H9 (cell line): ENCODE data around the gene ATP6AP1. TPM values are rescaled to one million over a fixed set of nuclear protein-coding genes. Genes with fewer than 3 reads are reported as not detected.

Experiments used
- DNase-seq: peaks from one replicate; pipeline ENCODE4 v3.0.0-alpha.2; 2017
- H2AFZ ChIP-seq: one replicate; pipeline ENCODE4 v1.6.1; 2013; ENCODE audit warnings: mild to moderate bottlenecking, low read length, control low read depth, moderate library complexity
- H2AK5ac ChIP-seq: 2 replicates; pipeline ENCODE4 v1.6.1; 2013; ENCODE audit warnings: low read length, control low read depth, mixed read lengths; ENCODE audit not compliant: insufficient read length
- H2BK120ac ChIP-seq: one replicate; pipeline ENCODE4 v1.6.1; 2013; ENCODE audit warnings: low read depth, mild to moderate bottlenecking, low read length, control low read depth, inconsistent platforms; ENCODE audit not compliant: poor library complexity, severe bottlenecking
- H2BK12ac ChIP-seq: 2 replicates; pipeline ENCODE4 v1.6.1; 2013; ENCODE audit warnings: low read length, control low read depth, mixed read lengths, low read depth; ENCODE audit not compliant: insufficient read length
- H2BK15ac ChIP-seq: 2 replicates; pipeline ENCODE4 v1.6.1; 2013; ENCODE audit warnings: low read depth, low read length, control low read depth
- H2BK20ac ChIP-seq: one replicate; pipeline ENCODE4 v1.6.1; 2013; ENCODE audit warnings: low read depth, mild to moderate bottlenecking, low read length, control low read depth, inconsistent platforms; ENCODE audit not compliant: poor library complexity, severe bottlenecking
- H2BK5ac ChIP-seq: 2 replicates; pipeline ENCODE4 v1.6.1; 2013; ENCODE audit warnings: low read length, control low read depth, mixed read lengths; ENCODE audit not compliant: insufficient read length
- H3K14ac ChIP-seq: 2 replicates; pipeline ENCODE4 v1.6.1; 2013; ENCODE audit warnings: low read length, control low read depth; ENCODE audit not compliant: insufficient read depth
- H3K18ac ChIP-seq: 2 replicates; pipeline ENCODE4 v1.6.1; 2013; ENCODE audit warnings: low read depth, mild to moderate bottlenecking, mixed read lengths, low read length, control low read depth; ENCODE audit not compliant: insufficient read length
- H3K23ac ChIP-seq: 2 replicates; pipeline ENCODE4 v1.6.1; 2013; ENCODE audit warnings: low read length, control low read depth, mixed read lengths, low read depth; ENCODE audit not compliant: insufficient read length
- H3K23me2 ChIP-seq: 2 replicates; pipeline ENCODE4 v1.6.1; 2013; ENCODE audit warnings: low read depth, mild to moderate bottlenecking, mixed read lengths, low read length, control low read depth; ENCODE audit not compliant: insufficient read length, poor library complexity, severe bottlenecking
- H3K27ac ChIP-seq: 2 replicates; pipeline ENCODE4 v1.5.1; 2013; ENCODE audit warnings: low read length, control low read depth, mixed read lengths, low read depth; ENCODE audit not compliant: insufficient read length
- H3K27me3 ChIP-seq: 2 replicates; pipeline ENCODE4 v1.6.1; 2013; ENCODE audit warnings: low read length, control low read depth, inconsistent platforms; ENCODE audit not compliant: insufficient read depth
- H3K4ac ChIP-seq: 2 replicates; pipeline ENCODE4 v1.6.1; 2013; ENCODE audit warnings: low read depth, mild to moderate bottlenecking, control low read depth, inconsistent platforms, low read length, moderate library complexity
- H3K4me1 ChIP-seq: 2 replicates; pipeline ENCODE4 v1.6.1; 2013; ENCODE audit warnings: low read length, control low read depth, inconsistent platforms; ENCODE audit not compliant: insufficient read depth
- H3K4me2 ChIP-seq: 2 replicates; pipeline ENCODE4 v1.6.1; 2013; ENCODE audit warnings: low read length, control low read depth, mixed read lengths; ENCODE audit not compliant: insufficient read length, insufficient read depth
- H3K56ac ChIP-seq: 2 replicates; pipeline ENCODE4 v1.6.1; 2013; ENCODE audit warnings: low read depth, mild to moderate bottlenecking, mixed read lengths, low read length, control low read depth; ENCODE audit not compliant: insufficient read length
- H3K79me1 ChIP-seq: 2 replicates; pipeline ENCODE4 v1.6.1; 2013; ENCODE audit warnings: low read depth, mild to moderate bottlenecking, moderate library complexity, low read length, control low read depth, inconsistent platforms; ENCODE audit not compliant: insufficient read depth, poor library complexity, severe bottlenecking
- H3K79me2 ChIP-seq: 2 replicates; pipeline ENCODE4 v1.6.1; 2013; ENCODE audit warnings: low read length, control low read depth, inconsistent platforms; ENCODE audit not compliant: insufficient read depth
- H3K9ac ChIP-seq: 2 replicates; pipeline ENCODE4 v1.6.1; 2013; ENCODE audit warnings: low read length, control low read depth, mixed read lengths; ENCODE audit not compliant: insufficient read length; ENCODE audit errors: extremely low read depth
- H3K9me3 ChIP-seq: one replicate; pipeline ENCODE4 v1.6.1; 2013; ENCODE audit warnings: low read depth, low read length, inconsistent platforms; ENCODE audit not compliant: control insufficient read depth
- H3T11ph ChIP-seq: one replicate; pipeline ENCODE4 v1.6.1; 2013; ENCODE audit warnings: mild to moderate bottlenecking, low read length, control low read depth, inconsistent platforms
- H4K20me1 ChIP-seq: one replicate; pipeline ENCODE4 v1.6.1; 2013; ENCODE audit not compliant: control insufficient read depth, insufficient read length, insufficient read depth
- H4K5ac ChIP-seq: 2 replicates; pipeline ENCODE4 v1.6.1; 2013; ENCODE audit warnings: low read depth, mild to moderate bottlenecking, mixed read lengths, low read length, control low read depth; ENCODE audit not compliant: insufficient read length
- H4K8ac ChIP-seq: replicated peaks from 2 replicates; pipeline ENCODE4 v1.6.1; 2013; ENCODE audit warnings: low read length, control low read depth, mixed read lengths, low read depth; ENCODE audit not compliant: insufficient read length
- H4K91ac ChIP-seq: 2 replicates; pipeline ENCODE4 v1.6.1; 2013; ENCODE audit warnings: low read depth, mild to moderate bottlenecking, moderate library complexity, mixed read lengths, low read length, control low read depth; ENCODE audit not compliant: insufficient read length
- H3K27ac Mint-ChIP-seq, 3 experiments: 2 replicates in 2 of 3; 3 replicates in 1 of 3; pipeline ENCODE4 v1.8.0; 2020 to 2021; ENCODE audit warnings: mixed read lengths in 3 of 3, mild to moderate bottlenecking in 1 of 3, moderate library complexity in 1 of 3
- H3K27me3 Mint-ChIP-seq: 2 replicates; pipeline ENCODE4 v1.8.0; 2021; ENCODE audit warnings: low read depth, mild to moderate bottlenecking, moderate library complexity, mixed read lengths
- H3K36me3 Mint-ChIP-seq, 3 experiments: 2 replicates in 2 of 3; 3 replicates in 1 of 3; pipeline ENCODE4 v1.8.0; 2020 to 2021; ENCODE audit warnings: low read depth in 3 of 3, mixed read lengths in 3 of 3; ENCODE audit not compliant: insufficient read depth in 1 of 3
- H3K4me1 Mint-ChIP-seq, 2 experiments: 2 replicates each; pipeline ENCODE4 v1.8.0; 2020; ENCODE audit warnings: mixed read lengths in 2 of 2
- H3K4me3 Mint-ChIP-seq, 2 experiments: 2 replicates in 1 of 2; 3 replicates in 1 of 2; pipeline ENCODE4 v1.8.0; 2020 to 2021; ENCODE audit warnings: mild to moderate bottlenecking in 2 of 2, mixed read lengths in 2 of 2, moderate library complexity in 1 of 2
- H3K9me3 Mint-ChIP-seq, 2 experiments: 2 replicates in 1 of 2; 3 replicates in 1 of 2; pipeline ENCODE4 v1.8.0; 2020; ENCODE audit warnings: mild to moderate bottlenecking in 2 of 2, mixed read lengths in 2 of 2, moderate library complexity in 1 of 2
- WGBS: extraction: QIAGEN DNeasy Blood & Tissue Kit; methylation state at CpG from one replicate; pipeline ENCODE4 v1.1.7; 2013; ENCODE audit warnings: missing lambda C conversion rate, low lambda C conversion rate, mixed read lengths; ENCODE audit not compliant: insufficient read length; ENCODE audit errors: extremely low coverage; 5-methylcytosine and 5-hydroxymethylcytosine counted together
- total RNA-seq: library from RNA; stranded (reverse); gene quantifications from 2 replicates; pipeline ENCODE4 v1.2.1, GENCODE V29; 2021
- TF ChIP-seq, protein P1 (sequence below): fragments of 200-600 bp; sonication (generic); conservative IDR thresholded peaks from 3 replicates; pipeline ENCODE4 v1.8.0; 2021; ENCODE audit warnings: antibody characterized with exemption, mild to moderate bottlenecking

The ATP6AP1 gene
- total RNA-seq, 1 experiment from 2014 or later = 45.6 TPM

DNA sequence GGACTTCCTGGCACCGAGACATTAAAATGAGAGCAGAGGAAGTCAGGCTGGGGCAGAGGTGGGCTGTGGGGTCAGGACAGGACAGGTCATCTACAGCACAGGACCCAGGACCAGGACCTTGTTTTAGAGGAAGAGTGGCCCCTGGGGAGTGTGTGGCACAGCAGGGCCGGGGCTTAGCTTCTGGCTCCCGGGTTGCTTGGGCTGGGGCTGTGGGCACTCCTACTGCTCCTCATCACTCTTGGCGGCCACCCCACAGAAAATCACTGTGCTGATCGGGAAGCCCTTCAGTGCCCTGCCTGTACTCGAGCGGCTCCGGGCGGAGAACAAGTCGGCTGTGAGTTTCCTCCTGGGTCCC is 8.1 kb upstream of the ATP6AP1 start:
- no peak overlapping the region for H3K27ac Mint-ChIP-seq
- H3K4me3 Mint-ChIP-seq = no peak overlapping the region
- no peaks in the 10 kb centered on the region for H3K4me1 Mint-ChIP-seq
- no peaks in the 10 kb centered on the region for H4K20me1 ChIP-seq
- H3K9me3 ChIP-seq = peaks cover 34% of the 10 kb centered on the region
- H3K18ac ChIP-seq = no peak overlapping the region
- no peaks in the 10 kb centered on the region for H3K79me1 ChIP-seq
- no peak overlapping the region for H3K56ac ChIP-seq
- no peak overlapping the region for H4K91ac ChIP-seq
- no peak overlapping the region for H3T11ph ChIP-seq
- no peak overlapping the region for H4K5ac ChIP-seq
- no peak overlapping the region for H2BK15ac ChIP-seq
- H3K27me3 Mint-ChIP-seq = no peaks in the 10 kb centered on the region
- no peak overlapping the region for H4K8ac ChIP-seq
- no peak overlapping the region for H2BK20ac ChIP-seq
- no peak overlapping the region for H2AK5ac ChIP-seq
- no peak overlapping the region for H3K14ac ChIP-seq
- H3K27ac ChIP-seq = no peak overlapping the region
- H2BK120ac ChIP-seq = no peak overlapping the region
- H3K4ac ChIP-seq = no peak overlapping the region
- no peak overlapping the region for H2BK5ac ChIP-seq
- H3K4me2 ChIP-seq = no peak overlapping the region
- H3K79me2 ChIP-seq = no peaks in the 10 kb centered on the region
- DNase-seq = no peak
- peaks cover 11 to 19% (median 14%) of the 10 kb centered on the region in 3 experiments for H3K36me3 Mint-ChIP-seq
- H3K4me1 ChIP-seq = no peaks in the 10 kb centered on the region
- no CpG with 5 or more reads among the region's 10 CpGs for WGBS
- no peak overlapping the region for H2BK12ac ChIP-seq
- no peak overlapping the region for H3K23ac ChIP-seq
- H3K9me3 Mint-ChIP-seq = peaks cover 64 to 73% of the 10 kb centered on the region in 2 experiments
- no peaks in the 10 kb centered on the region for H3K23me2 ChIP-seq
- H3K9ac ChIP-seq = no peak overlapping the region
- TF ChIP-seq, protein P1, sequence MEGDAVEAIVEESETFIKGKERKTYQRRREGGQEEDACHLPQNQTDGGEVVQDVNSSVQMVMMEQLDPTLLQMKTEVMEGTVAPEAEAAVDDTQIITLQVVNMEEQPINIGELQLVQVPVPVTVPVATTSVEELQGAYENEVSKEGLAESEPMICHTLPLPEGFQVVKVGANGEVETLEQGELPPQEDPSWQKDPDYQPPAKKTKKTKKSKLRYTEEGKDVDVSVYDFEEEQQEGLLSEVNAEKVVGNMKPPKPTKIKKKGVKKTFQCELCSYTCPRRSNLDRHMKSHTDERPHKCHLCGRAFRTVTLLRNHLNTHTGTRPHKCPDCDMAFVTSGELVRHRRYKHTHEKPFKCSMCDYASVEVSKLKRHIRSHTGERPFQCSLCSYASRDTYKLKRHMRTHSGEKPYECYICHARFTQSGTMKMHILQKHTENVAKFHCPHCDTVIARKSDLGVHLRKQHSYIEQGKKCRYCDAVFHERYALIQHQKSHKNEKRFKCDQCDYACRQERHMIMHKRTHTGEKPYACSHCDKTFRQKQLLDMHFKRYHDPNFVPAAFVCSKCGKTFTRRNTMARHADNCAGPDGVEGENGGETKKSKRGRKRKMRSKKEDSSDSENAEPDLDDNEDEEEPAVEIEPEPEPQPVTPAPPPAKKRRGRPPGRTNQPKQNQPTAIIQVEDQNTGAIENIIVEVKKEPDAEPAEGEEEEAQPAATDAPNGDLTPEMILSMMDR = no peak
- H2AFZ ChIP-seq = no peak overlapping the region
- H3K27me3 ChIP-seq = no peaks in the 10 kb centered on the region
